GM21526 (cell line): Measurements from ENCODE around the gene RGS7.
"Not testable (repeated sequence)": the region's sequence is repeated elsewhere in the genome, so short reads cannot be mapped to it uniquely, and the experiment has no call there.

Experiments
- ATAC-seq: cut with Tn5 transposase; IDR thresholded peaks from one replicate; pipeline ENCODE4 v1.9.1; 2021; ENCODE audit warnings: moderate library complexity; ENCODE audit not compliant: unreplicated experiment, low FRiP score

RGS7 gene

DNA sequence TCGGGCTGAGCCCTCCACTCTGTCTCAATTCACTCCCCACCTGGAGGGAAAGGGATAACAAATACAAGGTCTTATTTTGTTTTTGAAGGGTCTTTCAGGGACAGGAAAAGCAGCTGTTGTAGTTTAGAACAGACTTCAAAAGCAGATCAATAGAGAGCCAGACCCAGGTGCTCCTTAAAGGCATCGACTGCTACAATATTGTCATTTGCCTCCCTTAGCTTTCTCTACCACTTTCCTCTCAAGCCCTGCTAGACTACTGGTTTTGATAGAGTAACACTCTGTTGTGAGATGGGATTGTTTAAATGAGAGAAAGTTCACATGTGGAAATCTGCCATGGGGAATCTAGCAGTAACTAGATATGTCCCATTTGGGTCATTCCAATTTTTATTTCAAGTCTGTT is 24.0 kb downstream of the RGS7 start:
- ATAC-seq = no peak

DNA sequence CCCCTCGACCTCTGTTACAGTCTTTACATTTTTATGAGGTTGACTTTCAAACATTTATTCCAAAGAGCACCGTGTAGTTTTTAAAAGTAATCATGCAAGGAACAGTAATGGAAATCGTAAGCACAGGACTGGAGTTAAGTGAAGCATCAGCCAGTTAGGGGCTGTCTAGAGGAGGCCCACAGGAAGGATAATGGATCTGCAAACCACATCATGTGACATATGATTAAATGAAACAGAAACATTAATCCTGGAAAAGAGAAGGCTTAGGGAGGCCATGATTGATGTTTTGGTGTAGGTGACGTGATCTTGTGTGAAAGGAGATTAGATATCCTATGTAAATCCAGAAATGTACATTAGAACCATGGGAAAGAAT is 25.0 kb downstream of the RGS7 start:
- no peak for ATAC-seq

DNA sequence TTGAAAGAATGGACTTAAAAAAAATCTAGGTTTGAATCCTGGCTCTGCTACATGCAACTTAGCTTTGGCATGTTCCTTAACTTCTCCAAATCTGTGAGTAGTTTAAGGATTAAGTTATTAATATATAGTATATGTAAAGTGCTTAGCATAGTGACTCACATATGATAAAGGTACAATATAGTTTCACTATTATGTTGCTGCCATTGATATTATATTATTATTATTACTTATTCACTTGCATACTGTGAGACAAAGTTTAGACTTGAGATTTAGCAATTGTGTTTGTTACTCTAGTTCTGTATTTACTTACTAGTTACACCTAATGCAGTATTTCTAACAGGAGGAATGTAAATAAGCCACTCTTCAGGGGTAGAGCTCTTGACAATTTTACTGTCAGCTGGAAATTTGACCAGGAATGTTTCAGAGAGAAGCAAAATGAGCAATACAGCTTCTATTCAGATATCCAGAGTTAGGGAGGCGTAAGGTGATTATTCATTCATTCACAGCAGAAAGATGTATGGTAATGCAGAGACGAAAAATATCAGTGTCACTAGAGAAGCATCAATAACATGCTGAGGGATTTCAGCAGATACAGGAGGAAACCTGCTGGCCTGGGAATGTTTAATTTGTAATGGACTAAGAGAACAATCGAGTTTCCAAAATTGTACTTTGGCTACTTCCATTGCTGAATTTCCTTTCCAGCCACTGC is 25.5 kb downstream of the RGS7 start:
- no peak for ATAC-seq

DNA sequence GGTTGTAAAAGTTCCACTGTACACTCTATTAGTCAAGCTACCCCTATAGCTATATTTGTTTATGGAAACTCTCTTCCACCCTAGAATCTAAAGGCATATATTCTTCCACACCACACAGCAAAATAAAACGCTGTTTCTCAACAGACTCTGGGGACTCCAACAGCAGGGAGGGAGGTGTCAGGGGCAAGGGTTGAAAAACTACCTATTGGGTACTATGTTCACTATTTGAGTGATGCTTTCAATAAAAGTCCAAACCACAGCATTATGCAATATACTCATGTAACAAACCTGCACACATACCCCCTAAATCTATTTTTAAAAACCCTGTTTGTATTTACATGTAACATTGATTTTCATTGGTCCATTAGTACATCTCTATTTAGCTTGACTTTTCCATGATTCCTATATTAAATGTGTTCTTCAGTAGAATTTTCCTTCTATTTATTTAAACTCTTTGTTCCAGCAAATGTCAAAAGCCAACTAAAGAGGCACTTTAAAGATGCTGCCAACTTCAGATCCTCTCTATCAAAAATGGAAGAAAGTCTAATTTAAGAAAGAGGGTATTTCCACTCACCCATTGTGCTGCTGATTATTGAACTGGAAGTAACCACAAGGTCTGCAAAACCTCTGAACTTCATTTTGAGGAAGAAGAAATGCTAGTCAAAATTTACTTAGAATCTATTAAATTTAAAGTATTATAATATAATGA is 26.2 kb downstream of the RGS7 start:
- peak; percentile 64 for ATAC-seq

DNA sequence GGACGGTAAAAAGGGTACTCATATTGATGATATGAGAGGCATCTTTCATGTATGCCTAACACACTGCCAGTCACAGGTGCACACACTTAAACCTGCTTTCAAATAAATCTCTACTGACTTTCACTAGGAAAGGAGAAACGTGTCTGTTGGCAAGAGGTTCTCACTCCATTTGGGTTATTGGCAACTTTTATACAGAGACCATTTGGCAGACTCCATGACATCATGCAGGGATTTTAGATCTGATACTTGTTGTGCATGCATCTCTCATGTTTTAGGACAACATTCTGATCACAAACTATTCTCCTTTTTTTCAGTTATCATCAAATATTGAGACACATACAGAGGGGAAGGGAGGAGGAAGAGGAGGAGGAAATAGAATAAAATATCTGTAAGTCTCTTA is 31.5 kb downstream of the RGS7 start:
- ATAC-seq = no peak

DNA sequence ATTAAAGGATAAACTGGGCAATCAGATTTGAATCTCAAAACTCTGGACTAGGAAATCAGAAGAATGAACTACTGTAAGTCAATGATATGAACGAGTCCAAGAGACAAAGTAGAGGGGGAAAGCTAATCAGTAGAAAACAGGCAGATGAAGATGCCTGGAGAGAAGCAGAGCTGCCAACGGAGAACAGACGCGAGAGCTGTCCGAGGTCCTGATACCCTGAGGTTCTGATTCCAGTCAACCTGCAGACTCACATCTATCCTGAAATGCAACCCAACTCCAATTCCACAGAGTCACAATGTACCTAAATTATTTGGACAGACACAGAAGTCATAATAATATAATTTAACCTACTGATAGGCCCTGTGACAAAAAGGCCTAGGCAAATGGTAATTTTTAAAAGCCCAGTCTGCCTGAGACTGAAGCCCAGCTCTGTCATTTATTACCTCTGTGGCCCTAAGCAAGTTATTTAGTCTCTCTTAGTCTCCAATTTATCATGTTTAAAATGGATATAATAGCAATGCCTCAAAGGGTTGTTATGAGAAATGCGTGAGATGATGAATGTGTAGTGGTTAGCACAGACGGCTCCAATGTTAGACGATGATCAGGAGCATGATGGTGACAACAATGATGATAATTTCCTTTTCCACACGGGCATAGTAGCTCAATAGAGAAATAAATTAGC is 33.4 kb downstream of the RGS7 start:
- ATAC-seq = peak; percentile 61

DNA sequence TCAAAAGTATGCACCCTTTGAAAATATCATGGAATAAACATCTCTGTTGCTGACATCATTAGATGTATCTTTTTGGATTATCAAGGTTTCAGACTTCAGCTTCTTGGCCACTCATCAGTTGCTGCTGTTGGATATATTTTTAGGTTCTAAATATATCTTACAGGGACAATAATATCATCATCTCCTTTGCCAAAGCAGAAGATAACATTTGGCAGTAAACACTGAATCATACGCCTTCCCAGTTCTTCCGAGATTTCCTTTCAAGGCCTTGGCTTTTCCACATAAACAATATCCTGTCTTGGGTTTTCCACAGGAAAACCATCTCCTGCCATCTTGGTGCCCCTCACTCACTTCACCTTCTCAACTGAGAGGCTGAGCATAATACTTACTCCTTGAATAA is 39.3 kb downstream of the RGS7 start:
- no peak for ATAC-seq

DNA sequence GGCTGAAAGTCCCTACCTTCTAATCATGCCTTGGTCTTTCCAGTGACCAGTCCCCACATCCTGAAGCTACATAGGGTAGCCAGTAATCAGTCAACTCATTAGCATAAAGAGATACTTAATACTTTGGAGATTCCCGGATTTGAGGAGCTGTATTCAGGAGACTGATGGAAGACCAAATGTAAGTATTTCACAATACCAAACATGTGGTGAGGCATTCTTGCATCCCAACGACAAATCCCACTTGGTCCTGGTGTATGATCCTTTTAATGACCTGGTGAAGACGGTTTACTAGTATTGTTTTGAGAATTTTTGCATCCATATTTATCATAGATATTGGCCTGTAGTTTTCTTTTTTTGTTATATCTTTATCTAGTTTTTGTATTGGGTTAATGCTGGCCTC is 40.6 kb downstream of the RGS7 start:
- ATAC-seq = no peak

DNA sequence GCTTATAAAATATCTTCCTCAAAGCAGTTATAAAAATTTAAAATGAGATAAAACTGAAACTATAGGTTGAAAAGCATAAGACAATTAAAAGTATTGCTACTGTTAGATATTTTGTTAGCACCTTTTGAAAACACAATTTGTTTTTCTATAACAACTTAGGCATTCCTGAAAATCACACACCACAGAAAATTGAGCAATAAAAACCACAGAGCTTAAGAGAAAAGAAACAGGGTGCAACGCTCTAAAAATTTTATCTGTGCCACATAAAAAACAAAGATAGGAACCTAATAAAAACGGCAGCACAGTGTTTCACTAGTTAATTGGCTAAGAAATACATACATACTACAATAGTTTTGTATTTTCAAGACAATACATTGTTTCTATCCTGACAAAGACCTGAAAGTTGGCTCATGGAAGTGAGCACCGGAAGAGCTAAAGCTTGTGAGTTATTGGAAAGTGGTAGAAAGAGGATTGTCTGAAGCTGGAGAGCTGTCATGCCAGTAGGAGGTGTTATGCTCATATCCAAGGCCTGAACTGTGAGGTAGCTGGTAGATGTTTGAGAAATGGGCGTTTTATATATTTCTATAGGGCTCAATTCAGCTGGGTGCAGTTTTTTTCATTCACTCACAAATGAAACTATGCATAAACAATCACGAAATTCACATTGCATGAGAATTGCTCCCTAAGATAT is 45.8 kb downstream of the RGS7 start:
- ATAC-seq = no peak

DNA sequence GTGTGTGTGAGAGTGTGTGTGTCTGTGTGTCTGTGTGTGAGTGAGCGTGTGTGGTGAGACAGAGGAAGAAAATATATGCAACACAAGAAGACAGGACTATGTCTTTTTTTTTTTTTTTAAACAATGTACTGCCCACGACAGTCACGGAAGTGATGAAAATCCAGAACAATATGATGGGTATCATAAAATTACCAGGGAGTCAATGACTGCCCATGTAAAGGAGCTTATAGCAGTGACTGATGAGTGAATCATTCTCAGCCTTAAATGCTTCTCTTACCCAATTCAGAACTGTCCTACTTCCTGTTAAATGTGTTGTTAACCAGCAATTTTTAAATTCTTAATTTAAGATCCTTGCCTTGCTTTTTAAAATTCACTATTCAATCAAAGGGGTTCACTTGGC is 46.6 kb downstream of the RGS7 start:
- ATAC-seq = no peak

DNA sequence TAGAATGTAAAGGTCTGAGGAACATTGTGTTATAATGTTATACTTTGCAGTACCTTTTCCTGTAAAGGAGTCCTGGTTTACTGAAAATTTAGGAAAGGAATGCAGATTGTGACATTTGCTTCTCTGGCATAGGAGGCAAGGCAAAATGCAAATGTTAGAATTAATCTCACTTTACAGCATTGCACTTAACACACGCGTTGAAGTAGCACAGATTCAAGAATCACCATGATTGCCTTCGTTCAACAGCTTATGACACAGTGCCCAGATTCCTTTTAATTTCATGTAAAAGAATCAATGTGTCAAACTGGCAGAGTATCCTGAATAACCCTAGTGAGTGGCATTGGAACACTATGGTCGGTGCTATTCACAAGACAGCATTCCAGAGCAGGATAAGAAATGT is 47.4 kb downstream of the RGS7 start:
- ATAC-seq = no peak

DNA sequence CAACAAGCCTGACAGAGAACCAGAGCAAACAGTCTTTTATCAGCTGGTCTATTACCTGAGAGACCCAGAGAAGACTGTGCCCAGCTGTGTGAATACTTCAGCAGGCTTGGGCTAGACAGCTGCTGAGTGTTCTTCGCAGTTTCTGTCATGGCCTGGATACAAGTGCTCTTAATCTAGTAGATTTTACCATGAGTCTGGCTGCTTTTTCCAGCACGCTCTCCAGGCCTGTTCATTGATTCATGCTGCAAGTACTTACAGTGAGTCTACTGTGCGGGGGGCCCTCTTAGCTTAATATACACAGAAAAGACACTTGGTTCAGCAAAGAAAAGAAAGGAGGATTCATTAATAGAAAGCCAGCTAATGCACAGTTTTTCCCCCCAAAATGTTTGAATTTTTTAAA is 48.5 kb downstream of the RGS7 start:
- no peak for ATAC-seq

DNA sequence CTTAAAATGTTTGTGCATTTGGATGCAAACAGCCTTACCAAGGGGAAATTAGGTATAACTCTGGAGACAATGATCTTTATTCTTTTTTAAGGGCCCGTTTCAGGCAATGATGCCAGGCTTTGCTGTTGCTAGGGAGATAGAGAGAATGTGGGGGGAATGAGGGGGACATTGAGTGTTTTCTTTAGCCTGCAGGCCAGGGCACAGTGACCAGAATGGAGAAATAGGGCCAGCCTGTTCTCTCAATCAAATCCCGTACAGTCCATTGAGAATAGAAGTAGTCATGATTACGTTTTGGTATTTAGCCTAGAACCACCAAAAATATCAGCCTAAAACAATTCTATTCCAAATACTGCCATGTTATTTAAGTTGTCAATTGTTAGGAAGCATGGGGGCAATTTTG is 49.0 kb downstream of the RGS7 start:
- ATAC-seq = no peak

DNA sequence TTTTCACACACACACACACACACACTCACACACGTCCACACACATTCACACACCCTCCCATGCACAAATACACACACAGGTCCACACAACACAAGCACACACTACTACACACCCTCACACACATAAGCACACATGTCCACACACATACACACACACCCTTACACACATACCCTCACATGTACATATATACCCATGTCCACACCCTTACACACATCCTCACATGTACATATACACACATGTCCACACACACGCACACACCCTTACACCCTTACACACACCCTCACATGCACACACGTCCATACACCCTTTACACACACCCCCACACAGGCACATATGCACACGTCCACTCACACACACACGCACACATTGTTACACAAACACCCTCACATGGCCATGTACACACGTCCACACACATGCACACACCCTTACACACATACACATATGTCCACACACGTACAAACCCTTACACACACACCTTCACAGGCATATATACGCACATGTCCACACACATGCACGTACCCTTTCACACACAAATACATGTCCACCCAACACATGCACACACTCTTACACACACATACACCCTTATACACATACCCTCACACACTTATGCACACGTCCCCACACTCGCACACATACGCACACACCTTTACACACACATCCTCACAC is 50.7 kb downstream of the RGS7 start:
- no peak for ATAC-seq

DNA sequence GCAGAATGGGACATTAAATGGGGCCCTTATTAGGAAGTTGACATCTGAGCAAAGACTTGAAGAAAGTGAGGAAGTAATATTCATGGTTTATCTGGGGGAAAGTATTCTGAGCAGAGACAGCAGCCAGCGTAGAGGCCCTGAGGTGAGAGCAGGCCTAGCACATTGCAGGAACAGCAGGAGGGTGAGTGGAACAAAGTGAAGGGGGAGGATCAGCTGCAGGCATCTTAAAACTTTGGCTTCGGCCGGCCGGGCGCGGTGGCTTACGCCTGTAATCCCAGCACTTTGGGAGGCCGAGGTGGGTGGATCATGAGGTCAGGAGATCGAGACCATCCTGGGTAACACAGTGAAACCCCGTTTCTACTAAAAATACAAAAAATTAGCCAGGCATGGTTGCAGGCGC is 55.0 kb downstream of the RGS7 start:
- not testable (repeated sequence) for ATAC-seq

DNA sequence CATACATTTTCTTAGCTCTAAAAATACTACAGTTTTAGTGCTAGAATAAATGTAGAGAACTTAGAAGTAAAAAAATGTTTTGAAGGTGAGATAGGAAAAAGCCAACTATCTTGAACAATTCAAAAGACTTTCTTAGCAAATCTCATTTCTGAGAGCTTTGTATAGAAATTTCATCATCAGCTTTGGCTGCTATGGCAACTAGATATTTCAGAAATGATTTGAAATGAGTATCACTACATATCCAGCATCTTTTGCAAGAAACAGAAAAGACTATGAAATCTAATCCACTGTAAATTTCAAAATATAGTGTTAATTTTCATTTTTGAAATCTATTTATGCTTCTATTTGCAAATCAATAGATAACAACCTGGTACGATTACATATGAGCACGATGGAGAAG is 57.7 kb downstream of the RGS7 start:
- ATAC-seq = no peak

DNA sequence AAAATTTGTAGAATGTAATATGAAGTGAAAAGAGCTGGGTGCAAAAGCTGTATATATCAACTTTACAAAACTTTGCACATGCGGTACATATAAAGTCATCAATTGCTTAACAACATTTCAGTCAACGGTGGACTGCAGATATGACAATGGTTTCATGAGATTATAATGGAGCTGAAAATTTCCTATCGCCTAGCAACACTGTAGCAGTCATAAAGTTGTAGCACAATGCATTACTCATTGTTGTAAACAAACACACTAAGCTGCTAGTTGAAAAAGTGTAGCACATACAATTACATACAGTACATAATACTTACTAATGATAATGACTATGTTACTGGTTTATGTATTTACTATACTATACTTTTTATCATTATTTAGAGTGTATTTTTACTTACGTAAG is 64.0 kb downstream of the RGS7 start:
- ATAC-seq = no peak

DNA sequence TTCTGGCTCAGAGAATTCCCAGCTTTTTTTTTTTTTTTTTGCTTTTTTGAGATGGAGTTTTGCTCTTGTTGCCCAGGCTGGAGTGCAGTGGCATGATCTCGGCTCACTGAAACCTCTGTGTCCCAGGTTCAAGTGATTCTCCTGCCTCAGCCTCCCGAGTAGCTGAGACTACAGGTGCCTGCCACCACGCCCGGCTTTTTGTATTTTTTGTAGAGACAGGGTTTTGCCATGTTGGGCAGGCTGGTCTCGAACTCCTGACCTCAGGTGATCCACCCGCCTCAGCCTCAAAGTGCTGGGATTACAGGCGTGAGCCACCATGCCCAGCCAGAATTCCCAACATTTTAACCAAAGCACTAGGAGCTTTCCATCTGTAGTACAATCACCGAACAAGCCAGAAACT is 65.5 kb downstream of the RGS7 start:
- ATAC-seq = not testable (repeated sequence)

DNA sequence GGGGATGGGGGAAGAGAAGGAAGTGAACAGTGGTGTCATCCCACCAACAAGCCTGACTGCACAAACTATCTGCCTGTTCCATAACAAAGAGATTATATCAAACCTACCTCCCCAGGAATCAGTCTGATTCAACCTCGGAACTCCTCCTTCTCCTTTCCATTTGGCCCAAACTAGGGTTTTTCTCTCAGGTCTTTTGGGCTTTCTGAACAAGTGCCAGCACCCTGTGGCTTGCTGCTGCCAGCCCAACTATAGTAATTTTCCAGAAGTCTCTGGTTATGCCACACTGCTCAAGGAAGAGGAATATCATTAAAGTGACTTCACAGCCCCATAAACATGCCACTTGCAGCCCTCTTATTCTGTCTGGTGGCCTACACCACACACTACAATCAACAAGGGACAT is 70.5 kb downstream of the RGS7 start:
- no peak for ATAC-seq

DNA sequence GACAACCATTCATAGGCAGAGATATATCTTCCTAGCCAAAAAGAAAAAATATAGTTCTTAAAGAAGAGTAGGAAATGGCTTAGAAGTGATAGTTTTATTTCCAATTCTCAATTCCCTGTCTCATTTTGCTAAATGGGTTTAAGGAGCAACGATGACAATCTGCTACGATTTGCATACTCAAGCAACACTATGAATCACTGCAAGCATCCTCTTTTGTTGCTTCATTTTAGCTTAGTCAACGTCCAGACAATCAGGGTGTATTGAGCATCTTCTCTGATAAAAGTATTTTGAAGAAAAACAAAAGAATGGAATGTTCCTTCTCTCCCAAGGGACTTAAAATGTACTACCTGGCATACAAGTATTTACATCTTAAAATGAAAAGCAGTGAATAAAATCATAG is 80.6 kb downstream of the RGS7 start:
- ATAC-seq = no peak

DNA sequence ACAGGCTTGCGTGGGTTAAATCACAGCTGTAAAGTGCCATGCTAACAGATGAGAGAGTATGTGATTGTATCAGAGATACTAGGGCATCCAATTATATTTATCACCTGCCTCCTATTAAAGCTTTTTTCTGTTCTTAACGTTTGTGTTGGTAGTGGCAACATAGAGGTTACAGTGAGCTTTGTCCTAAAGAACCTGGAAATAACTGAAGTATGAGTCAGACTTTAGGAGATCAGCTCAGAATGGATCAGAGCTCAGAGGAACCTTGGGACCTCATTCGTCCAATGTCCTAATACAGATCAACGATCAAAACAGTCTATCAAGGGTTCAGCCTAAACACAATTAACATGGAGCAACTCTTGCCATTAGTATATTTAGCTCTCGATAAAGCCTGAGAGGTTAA is 81.0 kb downstream of the RGS7 start:
- no peak for ATAC-seq
